Mucosa of descending colon (tissue), 3 donors: Measurements from ENCODE around the gene TMEM214. TPM values are rescaled to one million over a fixed set of nuclear protein-coding genes. Genes with fewer than 3 reads are reported as not detected.

Source experiments
- ATAC-seq: fragments of 200-7000 bp; cut with Tn5 transposase; one replicate; pipeline ENCODE4 v1.9.1; 2020; ENCODE audit warnings: mild to moderate bottlenecking, moderate library complexity
- DNase-seq, 3 donors: peaks; one replicate each; pipeline ENCODE4 v3.0.0-alpha.2; 2020
- H3K36me3 ChIP-seq: fragments of 200-600 bp; one replicate; pipeline ENCODE4 v1.8.0; 2021; ENCODE audit warnings: low read depth, mild to moderate bottlenecking
- H3K4me1 ChIP-seq: fragments of 200-600 bp; one replicate; pipeline ENCODE4 v1.8.0; 2021; ENCODE audit warnings: low read depth, mild to moderate bottlenecking
- H3K4me3 ChIP-seq: fragments of 200-600 bp; one replicate; pipeline ENCODE4 v1.8.0; 2021; ENCODE audit warnings: mild to moderate bottlenecking
- H3K9me3 ChIP-seq: fragments of 200-600 bp; one replicate; pipeline ENCODE4 v1.8.0; 2021; ENCODE audit warnings: mild to moderate bottlenecking
- CTCF ChIP-seq: fragments of 200-600 bp; IDR thresholded peaks from one replicate; pipeline ENCODE4 v1.8.0; 2022; ENCODE audit warnings: antibody characterized with exemption, mild to moderate bottlenecking
- intact Hi-C, 2 donors: fragments of 100-400 bp; cut with DNase I in 1 of 2; cut with micrococcal nuclease in 1 of 2; formaldehyde crosslinking; loops; one replicate each; pipeline versions ENCODE4 v1.11.0 to v1.11.1; 2022; cut with DNase I, micrococcal nuclease
- total RNA-seq, 3 donors: library from RNA; stranded (reverse); fragmentation: NEBNext Ultra II Directional in 2 of 3; extraction: Animal tissue kit (Norgen Biotek cat#: 25700) in 2 of 3; gene quantifications; one replicate each; pipeline versions ENCODE4 v1.2.1 to v1.2.4, GENCODE V29; 2021 to 2023
- donor health status: DM: no; HTN: no; CAD: no; lungs with moderate emphysema.
- donor health status: DM: no; HTN: no; CAD: no.
- donor health status: DM: no; HTN: yes; CAD: no.

TMEM214 gene
- total RNA-seq, 3 donors from 2014 or later, result 78.9 to 93.3 (median 80.1) TPM

GRCh38 chr2:27010139-27010538 is 22.6 kb upstream of the TMEM214 start:
- no peak for DNase-seq
- intact Hi-C loops, result loop anchor here in 1 of 2 donors (10.0 kb wide), 1 partner anchor 45 kb away; no protein-coding TSS in a partner anchor

GRCh38 chr2:27013738-27014137 is 19.0 kb upstream of the TMEM214 start:
- no peaks in the 10 kb centered on the region for H3K36me3 ChIP-seq
- no peak overlapping the region for H3K4me3 ChIP-seq
- TF ChIP-seq CTCF, result no peak
- DNase-seq (no peak), ATAC-seq (no peak)
- H3K4me1 ChIP-seq, result peaks cover 6% of the 10 kb centered on the region
- no peaks in the 10 kb centered on the region for H3K9me3 ChIP-seq
- intact Hi-C loops, result loop anchor here in 1 of 2 donors (10.0 kb wide), 1 partner anchor 49 kb away; no protein-coding TSS in a partner anchor

More at GRCh38 chr2:27010139-27010538, 22.6 kb upstream of the TMEM214 start:
- Histone ChIP-seq H3K4me3 (no peak overlapping the region), H3K36me3 (no peaks in the 10 kb centered on the region), H3K9me3 (no peaks in the 10 kb centered on the region), H3K4me1 (no peaks in the 10 kb centered on the region)
- ATAC-seq, result no peak
- TF ChIP-seq CTCF, result no peak

- no peak for TF ChIP-seq CTCF
- intact Hi-C loops, result loop anchor here (5.0 to 10.0 kb wide), 2 partner anchors 50 to 53 kb away; no protein-coding TSS in a partner anchor
- Histone ChIP-seq H3K36me3 (no peaks in the 10 kb centered on the region), H3K4me1 (peaks cover 13% of the 10 kb centered on the region), H3K4me3 (no peak overlapping the region), H3K9me3 (no peaks in the 10 kb centered on the region)
- DNase-seq, result no peak
- no peak for ATAC-seq
Observed at GRCh38 chr2:27014771-27015433, 17.9 kb upstream of the TMEM214 start.

GRCh38 chr2:27016801-27017325 is 15.9 kb upstream of the TMEM214 start:
- no peak for TF ChIP-seq CTCF
- no peaks in the 10 kb centered on the region for H3K36me3 ChIP-seq
- peaks cover 22% of the 10 kb centered on the region for H3K4me1 ChIP-seq
- no peak overlapping the region for H3K4me3 ChIP-seq
- ATAC-seq (peak; percentile 28), DNase-seq (peak in 2 of 3 donors; percentile 57 to 83)
- intact Hi-C loops, result loop anchor here (5.0 to 10.0 kb wide), 2 partner anchors 52 to 55 kb away; no protein-coding TSS in a partner anchor
- H3K9me3 ChIP-seq, result no peaks in the 10 kb centered on the region

- intact Hi-C loops, result loop anchor here (5.0 to 10.0 kb wide), 2 partner anchors 53 to 56 kb away; no protein-coding TSS in a partner anchor
- H3K9me3 ChIP-seq, result no peaks in the 10 kb centered on the region
- TF ChIP-seq CTCF, result no peak
- no peak overlapping the region for H3K4me3 ChIP-seq
- H3K4me1 ChIP-seq, result peaks cover 24% of the 10 kb centered on the region
- DNase-seq, result no peak
- ATAC-seq, result no peak
- no peaks in the 10 kb centered on the region for H3K36me3 ChIP-seq
Observed at GRCh38 chr2:27018142-27018541, 14.6 kb upstream of the TMEM214 start.
